HepG2 (cell line): ENCODE measurements around the gene CHST11. TPM values are rescaled to one million over a fixed set of nuclear protein-coding genes. Genes with fewer than 3 reads are reported as not detected.

Source experiments
- ATAC-seq: fragments of 200-7000 bp; cut with Tn5 transposase; 3 replicates; pipeline ENCODE4 v1.9.1; 2020; ENCODE audit warnings: mild to moderate bottlenecking, moderate library complexity
- BruUV-seq: library from RNA; stranded (reverse); fragments of 400-500 nt; replicated peaks from 2 replicates; lab custom pipeline; 2021; lab: Mats Ljungman, UMichigan
- CTCF ChIA-PET: fragments of 300-600 bp; formaldehyde crosslinking; extraction: SDS; loops from one replicate; lab custom pipeline; 2021; ENCODE audit warnings: low total read pairs, inconsistent platforms, low intra/inter-chr PET ratio; lab: Yijun Ruan, JAX
- POLR2A ChIA-PET: fragments of 350-600 bp; sonication (Branson Sonifier 250); formaldehyde crosslinking; loops from one replicate; lab custom pipeline; 2020; ENCODE audit warnings: antibody characterized with exemption, inconsistent platforms; lab: Yijun Ruan, JAX
- DNase-seq: peaks from one replicate; pipeline ENCODE4 v3.0.0-alpha.2; 2015; ENCODE audit warnings: low spot score
- FAIRE-seq: peaks from 3 replicates; lab custom pipeline; 2011; peaks lifted over from hg19 to GRCh38; lab: Jason Lieb, UNC
- H2AFZ ChIP-seq: one replicate; pipeline ENCODE4 v1.6.1; 2011; ENCODE audit warnings: low read length, inconsistent platforms
- H3K27ac ChIP-seq: fragments of 300-600 bp; 3 replicates; pipeline ENCODE4 v1.8.0; 2011; ENCODE audit warnings: mixed run types, mild to moderate bottlenecking, mixed read lengths, low read length, inconsistent platforms; ENCODE audit not compliant: insufficient read depth; ENCODE audit errors: extremely low read length
- H3K27me3 ChIP-seq, 2 experiments: fragments of 200-600 bp in 1 of 2; 2 replicates in 1 of 2; 3 replicates in 1 of 2; pipeline versions ENCODE4 v1.6.0 to v1.8.0; 2011; ENCODE audit warnings: low read length in 2 of 2, mild to moderate bottlenecking in 2 of 2, moderate library complexity in 2 of 2, inconsistent platforms in 1 of 2; ENCODE audit not compliant: insufficient read depth in 2 of 2, control insufficient read depth in 1 of 2
- H3K36me3 ChIP-seq, 2 experiments: fragments of 200-600 bp in 1 of 2; replicated peaks in 1 of 2; 2 replicates in 1 of 2; 3 replicates in 1 of 2; pipeline versions ENCODE4 v1.5.1 to v1.8.0; 2011; ENCODE audit warnings: low read length in 2 of 2, inconsistent platforms in 1 of 2; ENCODE audit not compliant: insufficient read depth in 2 of 2, control insufficient read depth in 1 of 2
- H3K4me1 ChIP-seq: 2 replicates; pipeline ENCODE4 v1.5.1; 2012; ENCODE audit warnings: low read length, inconsistent platforms; ENCODE audit not compliant: insufficient read depth
- H3K4me2 ChIP-seq: 2 replicates; pipeline ENCODE4 v1.6.0; 2011; ENCODE audit warnings: low read depth, low read length, inconsistent platforms
- H3K4me3 ChIP-seq, 3 experiments: fragments of 200-600 bp in 1 of 3; sonication (generic), shearing (Covaris generic) in 1 of 3; replicated peaks in 1 of 3; 2 replicates each; pipeline ENCODE4 v1.5.1; 2011 to 2016; ENCODE audit warnings: low read length in 3 of 3, inconsistent platforms in 2 of 3, low read depth in 2 of 3, mild to moderate bottlenecking in 2 of 3, control low read depth in 1 of 3, mixed read lengths in 1 of 3; ENCODE audit not compliant: insufficient read depth in 1 of 3
- H3K79me2 ChIP-seq: one replicate; pipeline ENCODE4 v1.6.1; 2011; ENCODE audit warnings: low read length, inconsistent platforms; ENCODE audit not compliant: insufficient read depth
- H3K9ac ChIP-seq: 2 replicates; pipeline ENCODE4 v1.6.0; 2011; ENCODE audit warnings: mild to moderate bottlenecking, low read depth, low read length, inconsistent platforms; ENCODE audit not compliant: insufficient read depth
- H3K9me3 ChIP-seq: 2 replicates; pipeline ENCODE4 v1.5.1; 2012; ENCODE audit warnings: mild to moderate bottlenecking, low read length
- H4K20me1 ChIP-seq: 2 replicates; pipeline ENCODE4 v1.6.0; 2011; ENCODE audit warnings: inconsistent platforms, mild to moderate bottlenecking, low read length, moderate library complexity; ENCODE audit not compliant: insufficient read depth
- BRCA1 ChIP-seq: sonication (generic); formaldehyde crosslinking; IDR thresholded peaks from 2 replicates; pipeline ENCODE4 v1.4.0; 2020; ENCODE audit warnings: missing genetic modification reagents
- HNRNPH1 ChIP-seq: fragments of 200-400 bp; formaldehyde crosslinking; optimal IDR thresholded peaks from 2 replicates; pipeline ENCODE3; 2017; ENCODE audit warnings: mild to moderate bottlenecking, low read depth, low read length
- MBNL3 ChIP-seq: fragments of 250-450 bp; sonication (Bioruptor Pico); conservative IDR thresholded peaks from 2 replicates; pipeline ENCODE4 v1.8.0; 2022; ENCODE audit warnings: mild to moderate bottlenecking, inconsistent platforms
- NPAS2 ChIP-seq: sonication (generic); formaldehyde crosslinking; IDR thresholded peaks from 2 replicates; pipeline ENCODE4 v1.8.0; 2022; ENCODE audit warnings: mild to moderate bottlenecking, missing genetic modification reagents, borderline replicate concordance
- SOX13 ChIP-seq, 3 experiments: fragments of 450-650 bp in 1 of 3; sonication (generic) in 1 of 3; formaldehyde crosslinking in 1 of 3; IDR thresholded peaks in 2 of 3; conservative IDR thresholded peaks in 1 of 3; 2 replicates each; pipeline versions ENCODE4 v1.5.0 to v1.6.1; 2016 to 2020; ENCODE audit warnings: antibody characterized with exemption in 1 of 3, mild to moderate bottlenecking in 1 of 3, missing compliant biosample characterization in 1 of 3, missing genetic modification reagents in 1 of 3, moderate library complexity in 1 of 3
- SP140L ChIP-seq: sonication (generic); formaldehyde crosslinking; IDR thresholded peaks from 2 replicates; pipeline ENCODE4 v1.4.0; 2020; ENCODE audit warnings: missing genetic modification reagents, borderline replicate concordance
- TBX2 ChIP-seq: sonication (generic); formaldehyde crosslinking; IDR thresholded peaks from 2 replicates; pipeline ENCODE4 v1.5.0; 2020; ENCODE audit warnings: missing genetic modification reagents, mild to moderate bottlenecking, borderline replicate concordance
- ZNF414 ChIP-seq: sonication (generic); formaldehyde crosslinking; IDR thresholded peaks from 2 replicates; pipeline ENCODE4 v1.5.0; 2020; ENCODE audit warnings: missing genetic modification reagents
- ZNF44 ChIP-seq: sonication (generic); formaldehyde crosslinking; IDR thresholded peaks from 2 replicates; pipeline ENCODE4 v1.5.1; 2020; ENCODE audit warnings: mild to moderate bottlenecking, missing genetic modification reagents
- WGBS: methylation state at CpG from one replicate; pipeline ENCODE4 v1.1.6; 2017; ENCODE audit warnings: low lambda C conversion rate; 5-methylcytosine and 5-hydroxymethylcytosine counted together
- in situ Hi-C: cut with HindIII; loops from 2 replicates; pipeline ENCODE4 v1.10.0; 2017; ENCODE audit warnings: low pct_unique_long_range_greater_than_20kb; ENCODE audit not compliant: extremely low pct_ligation_motif_present
- intact Hi-C: fragments of 100-400 bp; cut with micrococcal nuclease; formaldehyde crosslinking; loops from one replicate; pipeline ENCODE4 v1.10.0; 2022; ENCODE audit not compliant: unreplicated experiment
- polyA plus RNA-seq, 8 experiments: library from polyadenylated mRNA; depleted of rRNA in 3 of 8; stranded (reverse) in 7 of 8; unstranded in 1 of 8; fragments of >200 nt; fragmentation: Illumina TruSeq in 4 of 8; extraction: Trizol in 4 of 8; gene quantifications; 2 replicates each; pipeline versions ENCODE4 v1.2.1 to v1.2.3, GENCODE V29; 2011 to 2016; ENCODE audit warnings: low read depth in 4 of 8, missing spikeins in 1 of 8, mixed read lengths in 1 of 8; ENCODE audit not compliant: insufficient read depth in 1 of 8
- total RNA-seq, 5 experiments: library from RNA; depleted of rRNA; stranded (reverse); fragments of >200 nt; fragmentation: Illumina TruSeq; extraction: Trizol; gene quantifications; 2 replicates each; pipeline ENCODE4 v1.2.3, GENCODE V29; 2016; ENCODE audit warnings: low read depth in 1 of 5

Gene CHST11
- total and polyA plus RNA-seq, 2 of the 13 experiments (the other 11 are each of a cell fraction or from before 2014, with no cell fraction given): 0.15 TPM; not detected in 1

GRCh38 chr12:104734541-104735095 lies 277.9 kb downstream of the CHST11 start:
- Histone ChIP-seq H3K27me3 (peaks cover 3 to 34% of the 10 kb centered on the region in 2 experiments; a peak in 3 of 5 replicates), H4K20me1 (no peaks in the 10 kb centered on the region), H3K4me2 (no peak overlapping the region), H3K4me1 (peaks cover 4% of the 10 kb centered on the region), H3K79me2 (no peaks in the 10 kb centered on the region), H2AFZ (no peak overlapping the region), H3K9me3 (no peaks in the 10 kb centered on the region), H3K9ac (no peak overlapping the region), H3K4me3 (no peak overlapping the region), H3K36me3 (no peaks in the 10 kb centered on the region), H3K27ac (no peak overlapping the region)
- WGBS: 6% methylated on average over 4 of the region's 6 CpGs
- no peak for DNase-seq
- TF ChIP-seq NPAS2: no peak
- TF ChIP-seq ZNF414 (CRISPR knock-in tag): no peak
- TF ChIP-seq HNRNPH1: no peak
- TF ChIP-seq SOX13 (IDR thresholded peaks at IDR 0.05): no peak
- no peak for TF ChIP-seq SOX13 (CRISPR knock-in tag; conservative IDR thresholded peaks at IDR 0.05 in 1 of 2, IDR thresholded peaks at IDR 0.05 in 1 of 2)
- no peak for TF ChIP-seq TBX2
- no peak for TF ChIP-seq SP140L (CRISPR knock-in tag)
- TF ChIP-seq ZNF44: no peak
- no peak for TF ChIP-seq MBNL3 (CRISPR knock-in tag)
- no peak for TF ChIP-seq BRCA1 (CRISPR knock-in tag)
- no TSS peak for BruUV-seq
- in situ Hi-C loops: no loop called here
- CTCF ChIA-PET: no interaction called here
- POLR2A ChIA-PET: no interaction called here
- FAIRE-seq: no peak
- no peak for ATAC-seq
- intact Hi-C loops: no loop called here
